ENCODE data around the gene BEST1. TPM values are rescaled to one million over a fixed set of nuclear protein-coding genes. Genes with fewer than 3 reads are reported as not detected.
A peak's percentile ranks its signal among the peaks of the same experiment; 100 is the strongest.

The BEST1 gene
- polyA plus RNA-seq, 2 of the 4 experiments (the other 2 are of a cell fraction), result 1.2 to 1.9 TPM

- H3K4me3 ChIP-seq, result peak overlapping the region; percentile 96; the same call in 1 of the 3 replicates
- DNase-seq (ENCODE audit: low read depth in 1 of 2, low spot score in 1 of 2) (no peak), FAIRE-seq (no peak), ATAC-seq (no peak; a peak in 2 of 6 replicates)
- peak overlapping the region; percentile 98 for H3K4me2 ChIP-seq
- no peaks in the 10 kb centered on the region for H3K9me3 ChIP-seq
- H3K4me1 ChIP-seq, result peaks cover 48% of the 10 kb centered on the region
- peak; percentile 26 for TF ChIP-seq CHD2 (IDR thresholded peaks at IDR 0.05; ENCODE audit: low read length, partially characterized antibody)
- 0 out of 5 replicates have a peak, but pooled peaks of 1 of the 2 experiments have one; percentile 11 for TF ChIP-seq RAD21 (conservative IDR thresholded peaks at IDR 0.05 in 1 of 2, IDR thresholded peaks at IDR 0.05 in 1 of 2)
- TF ChIP-seq BHLHE40 (IDR thresholded peaks at IDR 0.05; ENCODE audit: low read depth, low read length), result no peak
- TF ChIP-seq RNF2 (IDR thresholded peaks at IDR 0.05; ENCODE audit: borderline replicate concordance, low read depth), result no peak
- peak; percentile 76 for TF ChIP-seq EHF (CRISPR knock-in tag; IDR thresholded peaks at IDR 0.05)
- peak; percentile 94 for TF ChIP-seq TP53 (CRISPR knock-in tag; IDR thresholded peaks at IDR 0.05)
- peak; percentile 86; the same call in 1 of the 2 replicates for TF ChIP-seq PBX3 (IDR thresholded peaks at IDR 0.05)
- no peak for TF ChIP-seq ZNF302 (CRISPR knock-in tag; IDR thresholded peaks at IDR 0.05)
- TF ChIP-seq HMGXB4 (CRISPR knock-in tag; IDR thresholded peaks at IDR 0.05; ENCODE audit: borderline replicate concordance), result peak; percentile 75
- TF ChIP-seq POLR2A (IDR thresholded peaks at IDR 0.05; ENCODE audit: low read length), result peak; percentile 51
- TF ChIP-seq HOXA7 (CRISPR knock-in tag; IDR thresholded peaks at IDR 0.05), result peak; percentile 90; the same call in 1 of the 2 replicates
- no peak for TF ChIP-seq CTCF (IDR thresholded peaks at IDR 0.05)
- H3K27ac ChIP-seq, result peak overlapping the region; percentile 97 to 99
- CTCF ChIA-PET, result interaction anchor here (1.2 to 8.0 kb wide), 8 partner anchors 13 to 149 kb away, joined by 3 to 101 read pairs (median 8); partner anchors contain the start of gene BEST1
- 77% methylated on average over 3 of the region's 3 CpGs for WGBS (ENCODE audit: missing lambda C conversion rate)
- POLR2A ChIA-PET, result interaction anchor here (0.6 to 4.6 kb wide), 16 partner anchors 8 to 166 kb away, joined by 3 to 66 read pairs (median 4); partner anchors contain the start of gene BEST1
Measured at GRCh38 chr11:61963016-61963281, 12.8 kb downstream of the BEST1 start.

- H3K4me1 ChIP-seq, result peaks cover 50% of the 10 kb centered on the region
- CTCF ChIA-PET, result interaction anchor here (0.7 to 8.0 kb wide), 9 partner anchors 14 to 149 kb away, joined by 3 to 101 read pairs (median 5); partner anchors contain the start of gene BEST1
- WGBS (ENCODE audit: missing lambda C conversion rate), result 17% methylated on average over 10 of the region's 10 CpGs
- no peak for FAIRE-seq
- peak; percentile 10 to 25 for ATAC-seq
- DNase-seq (ENCODE audit: low read depth in 1 of 2, low spot score in 1 of 2), result peak in 1 of 2 experiments; percentile 55
- no peaks in the 10 kb centered on the region for H3K9me3 ChIP-seq
- POLR2A ChIA-PET, result interaction anchor here (1.0 to 4.6 kb wide), 10 partner anchors 9 to 118 kb away, joined by 3 to 66 read pairs (median 7); partner anchors contain the start of gene BEST1
- H3K4me3 ChIP-seq, result peak overlapping the region; percentile 96
- peak overlapping the region; percentile 97 to 99 for H3K27ac ChIP-seq
- peak overlapping the region; percentile 98 for H3K4me2 ChIP-seq
- TF ChIP-seq MAX (IDR thresholded peaks at IDR 0.05) (no peak; the same call in 1 of the 2 replicates), RARB (CRISPR knock-in tag; IDR thresholded peaks at IDR 0.05) (no peak; the same call in none of the 2 replicates), ELK1 (IDR thresholded peaks at IDR 0.05; ENCODE audit: low read depth, low read length) (no peak), FOXS1 (CRISPR knock-in tag; IDR thresholded peaks at IDR 0.05) (no peak), PHF8 (IDR thresholded peaks at IDR 0.05; ENCODE audit: borderline replicate concordance, low read depth) (no peak), RAD21 (conservative IDR thresholded peaks at IDR 0.05 in 1 of 2, IDR thresholded peaks at IDR 0.05 in 1 of 2) (0 out of 5 replicates have a peak, but pooled peaks of 1 of the 2 experiments have one; percentile 9), EHF (CRISPR knock-in tag; IDR thresholded peaks at IDR 0.05) (no peak; the same call in 1 of the 2 replicates), CTCF (IDR thresholded peaks at IDR 0.05) (no peak), FOSB (CRISPR knock-in tag; IDR thresholded peaks at IDR 0.05) (peak; percentile 95), POLR2AphosphoS2 (conservative IDR thresholded peaks at IDR 0.05; ENCODE audit: low read length) (peak; percentile 93; the same call in 1 of the 2 replicates), FOSL2 (IDR thresholded peaks at IDR 0.05) (no peak), FOSL2 (CRISPR knock-in tag; IDR thresholded peaks at IDR 0.05) (no peak; the same call in 1 of the 2 replicates), ZFP36 (IDR thresholded peaks at IDR 0.05; ENCODE audit: borderline replicate concordance, partially characterized antibody) (no peak), POLR2A (IDR thresholded peaks at IDR 0.05; ENCODE audit: low read length) (peak; percentile 10), CBX2 (IDR thresholded peaks at IDR 0.05; ENCODE audit: borderline replicate concordance, low read depth) (no peak), TFCP2L1 (CRISPR knock-in tag; IDR thresholded peaks at IDR 0.05) (peak; percentile 92; the same call in 1 of the 2 replicates), HOXB13 (CRISPR knock-in tag; IDR thresholded peaks at IDR 0.05; ENCODE audit: low read depth) (no peak)
Measured at GRCh38 chr11:61963282-61964057, 13.3 kb downstream of the BEST1 start.

Data from A549 (cell line).